PC-9 (cell line): ENCODE measurements around the gene RYR2.

Source experiments
- CTCF ChIP-seq: fragments of 200-600 bp; sonication (generic); conservative IDR thresholded peaks from 2 replicates; pipeline ENCODE4 v1.6.1; 2017; ENCODE audit warnings: mixed run types, antibody characterized with exemption, mild to moderate bottlenecking, moderate library complexity
- EZH2 ChIP-seq: fragments of 200-600 bp; sonication (generic); IDR thresholded peaks from 2 replicates; pipeline ENCODE4 v1.8.0; 2017; ENCODE audit warnings: antibody characterized with exemption, low read depth

GRCh38 chr1:237879195-237879594 is 837.2 kb downstream of the RYR2 start:
- TF ChIP-seq CTCF, result no peak
- no peak for TF ChIP-seq EZH2
